B cell (primary cell): ENCODE results near the gene BBS2. TPM values are rescaled to one million over a fixed set of nuclear protein-coding genes. Genes with fewer than 3 reads are reported as not detected.

Experiments
- ATAC-seq: fragments of 200-7000 bp; cut with Tn5 transposase; one replicate; pipeline ENCODE4 v1.10.0; 2021; ENCODE audit warnings: low read depth, mild to moderate bottlenecking, moderate number of reproducible peaks, moderate library complexity
- CTCF ChIA-PET: fragments of 350-600 bp; sonication (Branson Sonifier 250); formaldehyde crosslinking; loops from one replicate; lab custom pipeline; 2021; ENCODE audit warnings: antibody characterized with exemption, inconsistent platforms; lab: Charles Lee
- POLR2A ChIA-PET: fragments of 350-600 bp; sonication (Branson Sonifier 250); formaldehyde crosslinking; loops from one replicate; lab custom pipeline; 2021; ENCODE audit warnings: antibody characterized with exemption; lab: Charles Lee
- DNase-seq: peaks from one replicate; pipeline ENCODE4 v3.0.0; 2013
- H2AFZ ChIP-seq: 2 replicates; pipeline ENCODE4 v1.6.1; 2012; ENCODE audit warnings: mild to moderate bottlenecking, low read depth, low read length; ENCODE audit not compliant: insufficient read depth, poor library complexity, severe bottlenecking
- H3K27ac ChIP-seq, 2 donors: 1 replicate in 1 of 2; 2 replicates in 1 of 2; pipeline ENCODE4 v1.5.1; 2012 to 2013; ENCODE audit warnings: low read length in 2 of 2, mild to moderate bottlenecking in 2 of 2, moderate library complexity in 1 of 2
- H3K27me3 ChIP-seq, 4 experiments: fragments of 200-600 bp in 1 of 4; sonication (generic) in 1 of 4; replicated peaks in 1 of 4; 1 replicate in 2 of 4; 2 replicates in 2 of 4; pipeline versions ENCODE4 v1.6.1 to v1.7.0; 2013 to 2016; ENCODE audit warnings: low read length in 3 of 4, mild to moderate bottlenecking in 2 of 4, mixed read lengths in 1 of 4, moderate library complexity in 1 of 4; ENCODE audit not compliant: insufficient read depth in 4 of 4, control insufficient read depth in 3 of 4; ENCODE audit errors: control extremely low read depth in 1 of 4
- H3K36me3 ChIP-seq, 2 experiments: replicated peaks in 1 of 2; 1 replicate in 1 of 2; 2 replicates in 1 of 2; pipeline versions ENCODE4 v1.6.1 to v1.7.1; 2013; ENCODE audit warnings: low read length in 1 of 2; ENCODE audit not compliant: insufficient read depth in 2 of 2, control insufficient read depth in 1 of 2; ENCODE audit errors: control extremely low read depth in 1 of 2, extremely low read depth in 1 of 2
- H3K4me1 ChIP-seq, 2 donors: fragments of 200-600 bp in 1 of 2; sonication (generic) in 1 of 2; 1 replicate in 1 of 2; 2 replicates in 1 of 2; pipeline versions ENCODE4 v1.5.1 to v1.6.1; 2013 to 2017; ENCODE audit warnings: low read length in 2 of 2; ENCODE audit not compliant: control insufficient read depth in 2 of 2, insufficient read depth in 2 of 2
- H3K4me2 ChIP-seq: replicated peaks from 2 replicates; pipeline ENCODE3; 2012; ENCODE audit warnings: mild to moderate bottlenecking, low read depth, low read length; ENCODE audit not compliant: poor library complexity, severe bottlenecking
- H3K4me3 ChIP-seq, 5 experiments: fragments of 200-600 bp in 1 of 5; sonication (generic) in 1 of 5; 1 replicate in 3 of 5; 2 replicates in 2 of 5; pipeline versions ENCODE4 v1.5.1 to v1.7.0; 2011 to 2016; ENCODE audit warnings: low read length in 4 of 5, mild to moderate bottlenecking in 4 of 5, low read depth in 2 of 5, control low read depth in 1 of 5, moderate library complexity in 1 of 5; ENCODE audit not compliant: insufficient read depth in 1 of 5; ENCODE audit errors: control extremely low read depth in 1 of 5, extremely low read depth in 1 of 5
- H3K79me2 ChIP-seq: fragments of 200-600 bp; sonication (generic); one replicate; pipeline ENCODE4 v1.6.0; 2016; ENCODE audit warnings: low read length; ENCODE audit not compliant: control insufficient read depth, insufficient read depth
- H3K9ac ChIP-seq: fragments of 200-600 bp; sonication (generic); 2 replicates; pipeline ENCODE4 v1.6.1; 2017; ENCODE audit warnings: mild to moderate bottlenecking, low read length, moderate library complexity
- H3K9me3 ChIP-seq, 3 donors: one replicate each; pipeline versions ENCODE4 v1.6.1 to v1.7.1; 2013; ENCODE audit warnings: low read length in 2 of 3; ENCODE audit not compliant: control insufficient read depth in 2 of 3, insufficient read depth in 1 of 3; ENCODE audit errors: control extremely low read depth in 1 of 3
- H4K20me1 ChIP-seq: 2 replicates; pipeline ENCODE4 v1.6.0; 2012; ENCODE audit warnings: mild to moderate bottlenecking, low read length; ENCODE audit not compliant: insufficient read depth, control insufficient read depth, poor library complexity, severe bottlenecking
- H3K27ac Mint-ChIP-seq: one replicate; pipeline ENCODE4 v1.8.0; 2021; ENCODE audit warnings: mixed read lengths
- H3K27me3 Mint-ChIP-seq: one replicate; pipeline ENCODE4 v1.8.0; 2021; ENCODE audit warnings: mixed read lengths
- H3K4me1 Mint-ChIP-seq: one replicate; pipeline ENCODE4 v1.8.0; 2021; ENCODE audit warnings: mixed read lengths
- H3K4me3 Mint-ChIP-seq: one replicate; pipeline ENCODE4 v1.8.0; 2021; ENCODE audit warnings: mixed read lengths
- H3K9me3 Mint-ChIP-seq: one replicate; pipeline ENCODE4 v1.8.0; 2022; ENCODE audit warnings: mixed read lengths; ENCODE audit not compliant: insufficient read depth
- EZH2 ChIP-seq: IDR thresholded peaks from 2 replicates; pipeline ENCODE4 v1.6.1; 2012; ENCODE audit warnings: borderline replicate concordance, low read depth, mild to moderate bottlenecking, moderate library complexity, low read length; ENCODE audit not compliant: insufficient read depth, poor library complexity, severe bottlenecking
- WGBS: methylation state at CpG from one replicate; pipeline ENCODE4 v1.1.5; 2013; ENCODE audit warnings: missing lambda C conversion rate; ENCODE audit not compliant: insufficient coverage; 5-methylcytosine and 5-hydroxymethylcytosine counted together
- intact Hi-C: fragments of 100-400 bp; cut with micrococcal nuclease; formaldehyde crosslinking; loops from one replicate; pipeline ENCODE4 v1.10.0; 2022
- polyA plus RNA-seq: library from polyadenylated mRNA; depleted of rRNA; stranded (reverse); fragments of >200 nt; gene quantifications from 2 replicates; pipeline ENCODE4 v1.2.3, GENCODE V29; 2012
- total RNA-seq, 2 donors: library from RNA; stranded (reverse); fragments of 120-200 nt in 1 of 2; gene quantifications; 1 replicate in 1 of 2; 2 replicates in 1 of 2; pipeline versions ENCODE4 v1.2.3 to v1.2.4, GENCODE V29; 2013 to 2022
- TF ChIP-seq, protein P1 (sequence below): fragments of 200-600 bp; IDR thresholded peaks from one replicate; pipeline ENCODE4 v1.8.0; 2022; ENCODE audit warnings: antibody characterized with exemption, mild to moderate bottlenecking

Gene BBS2
- total and polyA plus RNA-seq, 2 donors (not counting 1 experiment from before 2014, with no cell fraction given) = 49.4 to 63.4 TPM

DNA sequence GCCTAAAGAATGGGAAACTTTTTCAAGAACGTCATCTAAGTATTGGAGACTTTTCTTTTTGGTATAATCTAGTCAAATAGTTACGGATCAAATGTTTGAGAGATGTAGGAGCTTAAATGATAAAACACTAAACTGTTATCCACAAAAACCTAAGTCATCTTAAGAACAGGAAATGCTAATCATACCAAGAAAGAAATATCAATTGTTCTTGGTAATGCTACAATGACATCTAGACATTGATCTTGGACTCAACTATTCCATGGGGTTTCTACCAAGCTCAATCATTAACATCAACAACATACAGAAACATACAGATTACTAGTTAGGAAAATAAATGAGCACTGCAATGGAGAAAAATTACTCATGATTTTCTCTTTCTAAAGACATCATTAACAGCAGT is 72.5 kb downstream of the BBS2 start:
- peaks cover 74% of the 10 kb centered on the region for H3K79me2 ChIP-seq
- H4K20me1 ChIP-seq = peaks cover 14% of the 10 kb centered on the region
- Mint-ChIP-seq H3K9me3 (no peaks in the 10 kb centered on the region), H3K4me1 (peaks cover 31% of the 10 kb centered on the region), H3K4me3 (no peak overlapping the region), H3K27me3 (no peaks in the 10 kb centered on the region), H3K27ac (no peak overlapping the region)
- ChIA-PET CTCF (interaction anchor here (0.7 kb wide), 1 partner anchor 45 kb away, joined by 3 read pairs; no protein-coding TSS in a partner anchor), POLR2A (no interaction called here)
- no peaks in the 10 kb centered on the region for H3K9me3 ChIP-seq
- no peak overlapping the region for H3K4me3 ChIP-seq
- ATAC-seq = no peak
- no peak overlapping the region for H3K4me2 ChIP-seq
- H3K4me1 ChIP-seq = peaks cover 19 to 22% of the 10 kb centered on the region in 2 donors
- H3K27ac ChIP-seq = no peak overlapping the region
- intact Hi-C loops = no loop called here
- TF ChIP-seq, protein P1, sequence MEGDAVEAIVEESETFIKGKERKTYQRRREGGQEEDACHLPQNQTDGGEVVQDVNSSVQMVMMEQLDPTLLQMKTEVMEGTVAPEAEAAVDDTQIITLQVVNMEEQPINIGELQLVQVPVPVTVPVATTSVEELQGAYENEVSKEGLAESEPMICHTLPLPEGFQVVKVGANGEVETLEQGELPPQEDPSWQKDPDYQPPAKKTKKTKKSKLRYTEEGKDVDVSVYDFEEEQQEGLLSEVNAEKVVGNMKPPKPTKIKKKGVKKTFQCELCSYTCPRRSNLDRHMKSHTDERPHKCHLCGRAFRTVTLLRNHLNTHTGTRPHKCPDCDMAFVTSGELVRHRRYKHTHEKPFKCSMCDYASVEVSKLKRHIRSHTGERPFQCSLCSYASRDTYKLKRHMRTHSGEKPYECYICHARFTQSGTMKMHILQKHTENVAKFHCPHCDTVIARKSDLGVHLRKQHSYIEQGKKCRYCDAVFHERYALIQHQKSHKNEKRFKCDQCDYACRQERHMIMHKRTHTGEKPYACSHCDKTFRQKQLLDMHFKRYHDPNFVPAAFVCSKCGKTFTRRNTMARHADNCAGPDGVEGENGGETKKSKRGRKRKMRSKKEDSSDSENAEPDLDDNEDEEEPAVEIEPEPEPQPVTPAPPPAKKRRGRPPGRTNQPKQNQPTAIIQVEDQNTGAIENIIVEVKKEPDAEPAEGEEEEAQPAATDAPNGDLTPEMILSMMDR = no peak
- TF ChIP-seq EZH2 = no peak
- no peak overlapping the region for H2AFZ ChIP-seq
- peaks cover 5 to 27% of the 10 kb centered on the region in 2 experiments for H3K36me3 ChIP-seq
- H3K27me3 ChIP-seq = no peaks in the 10 kb centered on the region
- no peak overlapping the region for H3K9ac ChIP-seq
- WGBS = no CpG with 5 or more reads among the region's 2 CpGs
- DNase-seq = no peak

DNA sequence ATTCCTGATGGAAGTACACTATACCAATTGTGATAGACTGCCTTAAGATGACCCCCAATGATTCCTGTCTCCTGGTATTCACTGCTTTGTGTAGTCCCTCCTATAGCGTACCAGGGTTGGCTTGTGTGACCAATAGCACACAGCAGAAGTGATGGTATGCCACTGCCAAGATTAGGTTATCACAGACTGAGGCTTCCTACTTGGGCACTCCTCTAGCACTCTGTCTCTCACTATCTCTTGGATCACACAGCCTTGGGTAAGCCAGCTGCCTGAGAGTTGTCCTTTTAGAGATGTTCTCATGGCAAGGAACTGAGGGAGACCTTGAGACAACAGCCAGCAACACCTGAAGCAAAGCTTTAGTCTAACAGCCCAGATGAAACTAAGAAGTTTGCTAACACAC is 81.8 kb downstream of the BBS2 start:
- H4K20me1 ChIP-seq = no peaks in the 10 kb centered on the region
- Mint-ChIP-seq H3K27me3 (no peaks in the 10 kb centered on the region), H3K27ac (no peak overlapping the region), H3K4me3 (no peak overlapping the region), H3K9me3 (no peaks in the 10 kb centered on the region), H3K4me1 (no peaks in the 10 kb centered on the region)
- H3K27ac ChIP-seq = no peak overlapping the region
- no peaks in the 10 kb centered on the region for H3K9me3 ChIP-seq
- ATAC-seq = no peak
- intact Hi-C loops = no loop called here
- POLR2A ChIA-PET = no interaction called here
- no peak for DNase-seq
- no peak overlapping the region for H3K9ac ChIP-seq
- H3K4me1 ChIP-seq = no peaks in the 10 kb centered on the region
- no peak for TF ChIP-seq EZH2
- TF ChIP-seq, protein P1 = no peak
- 100% methylated on average over 1 of the region's 1 CpG for WGBS
- peaks cover 1 to 58% of the 10 kb centered on the region in 2 experiments for H3K36me3 ChIP-seq
- H3K4me3 ChIP-seq = no peak overlapping the region
- H3K4me2 ChIP-seq = no peak overlapping the region
- H3K27me3 ChIP-seq = no peaks in the 10 kb centered on the region
- CTCF ChIA-PET = no interaction called here
- no peak overlapping the region for H2AFZ ChIP-seq
- peaks cover 8% of the 10 kb centered on the region for H3K79me2 ChIP-seq
